Stomach (tissue), 9 donors: ENCODE data around the gene GPR15LG. TPM values are rescaled to one million over a fixed set of nuclear protein-coding genes. Genes with fewer than 3 reads are reported as not detected.

Experiments
- DNase-seq, 2 donors: peaks; one replicate each; pipeline versions ENCODE4 v3.0.0 to v3.0.0-alpha.2; 2013 to 2019
- H3K27ac ChIP-seq, 5 donors: fragments of 200-600 bp in 4 of 5; sonication (generic) in 4 of 5; one replicate each; pipeline ENCODE4 v1.5.1; 2013 to 2019; ENCODE audit warnings: mild to moderate bottlenecking in 1 of 5, moderate library complexity in 1 of 5
- H3K27me3 ChIP-seq, 3 donors: fragments of 200-600 bp; sonication (generic); one replicate each; pipeline ENCODE4 v1.5.1; 2017 to 2019; ENCODE audit warnings: mixed run types in 1 of 3
- H3K36me3 ChIP-seq, 4 donors: fragments of 200-600 bp; sonication (generic); 1 replicate in 3 of 4; 2 replicates in 1 of 4; pipeline ENCODE4 v1.5.1; 2016 to 2019
- H3K4me1 ChIP-seq, 4 donors: fragments of 200-600 bp; sonication (generic); one replicate each; pipeline ENCODE4 v1.5.1; 2016 to 2019
- H3K4me3 ChIP-seq, 4 donors: fragments of 200-600 bp; sonication (generic) in 3 of 4; one replicate each; pipeline ENCODE4 v1.5.1; 2016 to 2019; ENCODE audit warnings: mild to moderate bottlenecking in 1 of 4
- H3K9me3 ChIP-seq, 4 donors: fragments of 200-600 bp; sonication (generic); one replicate each; pipeline ENCODE4 v1.5.1; 2016 to 2019
- CTCF ChIP-seq, 7 experiments: fragments of 450-650 bp in 4 of 7; fragments of 200-600 bp in 3 of 7; sonication (generic) in 3 of 7; IDR thresholded peaks; one replicate each; pipeline ENCODE4 v1.5.1; 2016 to 2019; ENCODE audit warnings: antibody characterized with exemption in 7 of 7, control low read depth in 2 of 7, mild to moderate bottlenecking in 1 of 7
- EP300 ChIP-seq: sonication (generic); formaldehyde crosslinking; IDR thresholded peaks from one replicate; pipeline ENCODE4 v1.6.1; 2017; ENCODE audit warnings: antibody characterized with exemption
- POLR2A ChIP-seq, 4 donors: fragments of 450-650 bp; IDR thresholded peaks; one replicate each; pipeline ENCODE4 v1.6.1; 2016; ENCODE audit warnings: antibody characterized with exemption in 4 of 4, control low read depth in 2 of 4, mild to moderate bottlenecking in 1 of 4, moderate library complexity in 1 of 4
- POLR2AphosphoS5 ChIP-seq, 3 donors: sonication (generic); formaldehyde crosslinking; IDR thresholded peaks; one replicate each; pipeline ENCODE4 v1.6.1; 2016; ENCODE audit warnings: antibody characterized with exemption in 3 of 3
- WGBS, 5 donors: extraction: QIAGEN DNeasy Blood & Tissue Kit in 3 of 5; methylation state at CpG; one replicate each; pipeline versions ENCODE4 v1.1.5 to v1.1.7; 2013 to 2018; 5-methylcytosine and 5-hydroxymethylcytosine counted together
- intact Hi-C: fragments of 100-400 bp; cut with DNase I; formaldehyde crosslinking; loops from one replicate; pipeline ENCODE4 v1.15.1; 2023; ENCODE audit warnings: low total_unique reads
- polyA plus RNA-seq, 3 donors: library from polyadenylated mRNA; stranded (reverse); fragments of 200-250 nt; gene quantifications; one replicate each; pipeline ENCODE4 v1.2.3, GENCODE V29; 2013
- total RNA-seq, 5 donors: library from RNA; depleted of rRNA; stranded (reverse); fragments of >200 nt; gene quantifications; one replicate each; pipeline versions ENCODE4 v1.1.0 to v1.2.3, GENCODE V29; 2014 to 2016
- donor health status: healthy with polysubstance abuse.
- donor health status: Bipolar disorder and iron deficiency.
- donor health status: healthy.

GPR15LG gene
- total and polyA plus RNA-seq, 8 donors, result 0.92 to 82.4 (median 7.5) TPM; not detected in 5

DNA sequence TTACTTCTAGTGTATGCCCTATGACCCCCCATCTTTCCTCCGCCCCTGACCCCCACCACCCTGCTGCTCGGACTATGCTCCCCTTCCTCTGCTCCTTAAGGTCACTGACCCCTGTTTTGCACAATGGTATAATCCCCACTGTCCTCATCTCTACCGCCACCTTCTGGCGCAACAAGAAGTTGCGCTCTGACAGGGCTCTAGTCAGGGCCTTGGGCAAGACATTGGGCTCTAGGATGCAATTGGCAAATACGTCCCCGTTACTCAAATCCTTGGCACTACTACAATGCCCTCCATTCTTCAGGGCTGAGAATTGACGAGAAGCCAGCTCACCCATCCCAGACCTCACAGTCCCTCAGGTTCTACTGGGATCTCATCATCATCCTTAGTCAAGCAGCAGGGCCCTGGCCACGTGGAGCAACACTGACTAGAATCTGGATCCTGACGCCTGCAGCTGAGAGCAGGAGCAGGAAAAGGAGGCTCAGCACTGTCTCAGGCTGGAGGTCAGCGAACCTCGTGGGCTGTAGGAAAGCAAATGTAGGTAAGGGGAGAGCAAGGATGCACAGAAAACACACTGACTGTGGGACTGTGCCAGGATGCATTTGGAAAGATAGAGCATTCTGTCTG is 41.1 kb downstream of the GPR15LG start:
- Histone ChIP-seq H3K27me3 (no peaks in the 10 kb centered on the region), H3K4me3 (no peak overlapping the region), H3K36me3 (no peaks in the 10 kb centered on the region), H3K27ac (no peak overlapping the region), H3K9me3 (no peaks in the 10 kb centered on the region), H3K4me1 (no peaks in the 10 kb centered on the region)
- intact Hi-C loops, result no loop called here
- no peak for DNase-seq
- 42 to 55% (median 51%) methylated on average over 12 of the region's 12 CpGs for WGBS, 5 donors
- TF ChIP-seq CTCF (IDR thresholded peaks at IDR 0.05) (no peak), POLR2A (IDR thresholded peaks at IDR 0.05) (no peak), EP300 (no peak), POLR2AphosphoS5 (IDR thresholded peaks at IDR 0.05) (no peak)

- H3K36me3 ChIP-seq, result no peaks in the 10 kb centered on the region
- intact Hi-C loops, result no loop called here
- WGBS, 5 donors, result 81 to 88% (median 84%) methylated on average over 7 to 9 of the region's 9 CpGs
- no peak for TF ChIP-seq CTCF (IDR thresholded peaks at IDR 0.05)
- TF ChIP-seq POLR2A (IDR thresholded peaks at IDR 0.05), result no peak
- TF ChIP-seq POLR2AphosphoS5 (IDR thresholded peaks at IDR 0.05), result no peak
- H3K4me3 ChIP-seq, result no peak overlapping the region
- H3K4me1 ChIP-seq, result no peaks in the 10 kb centered on the region
- peaks cover 0 to 2% (median 0%) of the 10 kb centered on the region in 3 donors for H3K27me3 ChIP-seq
- DNase-seq, result no peak
- no peaks in the 10 kb centered on the region for H3K9me3 ChIP-seq
- no peak overlapping the region for H3K27ac ChIP-seq
Observed at GRCh38 chr10:84216834-84217233, 43.2 kb downstream of the GPR15LG start.

DNA sequence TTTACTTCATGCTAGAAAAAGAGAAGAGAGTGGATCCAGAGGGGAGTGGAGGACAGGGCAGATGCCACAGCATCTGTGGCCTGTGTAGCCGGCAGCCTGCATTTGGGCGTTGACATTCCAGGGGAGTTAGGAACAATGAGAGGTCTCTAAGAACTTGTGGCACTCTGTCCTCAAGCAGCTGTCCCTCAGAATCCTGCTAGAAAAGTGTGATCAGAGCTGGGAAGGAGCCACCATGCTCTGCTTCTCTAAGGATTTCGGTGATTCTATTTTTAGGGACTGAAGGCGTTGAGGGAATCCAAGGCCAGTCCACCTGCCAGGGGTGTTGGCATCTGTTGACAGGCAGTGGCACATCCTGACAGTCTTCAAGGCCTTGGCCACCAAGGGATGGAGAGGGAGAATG is 44.1 kb downstream of the GPR15LG start:
- H3K27ac ChIP-seq, result no peak overlapping the region
- H3K27me3 ChIP-seq, result peaks cover 0 to 11% (median 0%) of the 10 kb centered on the region in 3 donors
- TF ChIP-seq EP300 (no peak), POLR2A (IDR thresholded peaks at IDR 0.05) (no peak), CTCF (IDR thresholded peaks at IDR 0.05) (no peak), POLR2AphosphoS5 (IDR thresholded peaks at IDR 0.05) (no peak)
- no peaks in the 10 kb centered on the region for H3K9me3 ChIP-seq
- intact Hi-C loops, result no loop called here
- no peak for DNase-seq
- no peaks in the 10 kb centered on the region for H3K4me1 ChIP-seq
- no peak overlapping the region for H3K4me3 ChIP-seq
- WGBS, 5 donors, result 76 to 93% (median 86%) methylated on average over 4 of the region's 4 CpGs
- no peaks in the 10 kb centered on the region for H3K36me3 ChIP-seq

GRCh38 chr10:84221916-84222315 is 48.3 kb downstream of the GPR15LG start:
- no peaks in the 10 kb centered on the region for H3K36me3 ChIP-seq
- intact Hi-C loops, result no loop called here
- H3K4me1 ChIP-seq, result no peaks in the 10 kb centered on the region
- no peak overlapping the region for H3K27ac ChIP-seq
- no peak overlapping the region for H3K4me3 ChIP-seq
- no peak for DNase-seq
- H3K9me3 ChIP-seq, result no peaks in the 10 kb centered on the region
- H3K27me3 ChIP-seq, result peaks cover 0 to 23% (median 5%) of the 10 kb centered on the region in 3 donors
- WGBS, 5 donors, result 73 to 97% (median 84%) methylated on average over 7 to 8 of the region's 8 CpGs
- no peak for TF ChIP-seq EP300
- TF ChIP-seq POLR2AphosphoS5 (IDR thresholded peaks at IDR 0.05), result no peak

DNA sequence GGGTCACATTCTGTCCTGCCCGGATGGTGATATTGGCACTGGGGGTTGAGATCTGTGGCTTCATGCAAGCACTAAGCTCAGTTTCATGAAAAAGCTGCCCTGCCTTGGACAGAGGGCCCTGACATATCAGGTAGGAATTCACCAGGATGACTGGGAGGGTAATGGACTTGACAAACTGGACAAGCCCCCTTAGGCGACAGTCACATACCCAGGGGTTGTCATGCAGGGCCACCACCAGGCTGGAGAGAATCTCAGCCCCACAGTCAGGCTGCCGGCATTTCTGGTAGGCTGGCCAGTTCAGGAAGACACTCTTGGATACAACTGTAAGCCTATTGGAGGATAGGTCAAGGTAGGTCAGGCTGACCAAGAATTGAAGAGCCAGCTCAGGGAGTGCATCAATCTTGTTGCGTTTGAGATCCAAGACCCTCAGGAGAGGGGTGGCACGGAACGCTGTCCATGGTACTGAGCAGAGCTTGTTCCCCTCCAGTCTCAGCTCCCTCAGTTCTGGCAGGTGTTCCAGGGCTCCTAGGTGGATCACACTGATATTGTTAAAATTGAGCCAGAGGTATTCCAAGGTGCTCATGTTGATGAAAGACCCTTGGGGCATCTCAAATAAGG is 50.9 kb downstream of the GPR15LG start:
- Histone ChIP-seq H3K27ac (no peak overlapping the region), H3K9me3 (no peaks in the 10 kb centered on the region), H3K4me1 (no peaks in the 10 kb centered on the region), H3K36me3 (no peaks in the 10 kb centered on the region), H3K27me3 (peaks cover 0 to 27% (median 5%) of the 10 kb centered on the region in 3 donors), H3K4me3 (no peak overlapping the region)
- 45 to 56% (median 50%) methylated on average over 4 to 6 of the region's 6 CpGs for WGBS, 5 donors
- TF ChIP-seq EP300 (no peak), POLR2A (IDR thresholded peaks at IDR 0.05) (no peak), POLR2AphosphoS5 (IDR thresholded peaks at IDR 0.05) (no peak), CTCF (IDR thresholded peaks at IDR 0.05) (no peak)
- DNase-seq, result peak in 1 of 2 donors; percentile 38
- intact Hi-C loops, result no loop called here
